Measurements from ENCODE around the gene HMGB2. TPM values are rescaled to one million over a fixed set of nuclear protein-coding genes. Genes with fewer than 3 reads are reported as not detected.

Gene HMGB2
- total and polyA plus RNA-seq, 5 donors, result 26.3 to 98.3 (median 47.1) TPM

DNA sequence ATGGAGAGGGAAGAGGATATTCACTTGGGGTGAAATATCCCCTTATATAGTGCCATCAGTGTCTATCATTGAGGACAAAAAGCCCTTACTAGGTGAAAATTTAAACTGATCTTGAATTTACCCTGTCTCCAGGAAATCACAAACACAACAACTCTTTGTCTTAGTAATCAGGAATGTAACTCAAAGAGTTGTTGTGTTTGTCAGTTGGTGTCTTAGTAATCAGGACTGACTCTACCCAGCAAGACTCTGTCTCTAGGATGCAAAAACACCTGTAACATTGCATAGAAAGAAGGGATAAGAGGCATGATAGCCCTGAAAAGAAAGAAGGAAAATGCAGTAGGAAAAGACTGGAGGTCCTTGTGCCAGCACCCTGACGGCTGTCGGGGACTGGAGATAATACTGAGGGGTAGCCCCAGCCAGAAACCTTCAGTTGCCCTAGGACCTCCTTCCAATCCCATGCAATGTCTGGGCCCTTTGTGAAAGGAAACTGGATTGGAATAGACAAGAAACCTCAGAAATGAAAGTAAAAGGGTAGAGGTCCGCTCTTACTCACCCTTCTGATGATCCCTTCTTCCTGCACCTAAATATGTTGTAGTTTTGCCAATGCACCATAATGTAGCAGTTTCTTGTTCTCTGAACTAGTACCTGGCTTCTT is 45.3 kb downstream of the HMGB2 start:
- DNase-seq (no peak), ATAC-seq (peak; percentile 42 to 51)
- peak overlapping the region; percentile 27 for H3K4me3 ChIP-seq (ENCODE audit: low read length)
- intact Hi-C loops (cut with DNase I), result no loop called here
- H3K27me3 ChIP-seq (ENCODE audit: control insufficient read depth, insufficient read depth), result no peaks in the 10 kb centered on the region
- H3K9me3 ChIP-seq (ENCODE audit: control insufficient read depth, low read length), result no peaks in the 10 kb centered on the region
- 65% methylated on average over 3 of the region's 3 CpGs for WGBS
- H3K27ac ChIP-seq (ENCODE audit: low read length), result no peak overlapping the region
- H3K4me1 ChIP-seq (ENCODE audit: control insufficient read depth, insufficient read depth, low read length), result no peaks in the 10 kb centered on the region

DNA sequence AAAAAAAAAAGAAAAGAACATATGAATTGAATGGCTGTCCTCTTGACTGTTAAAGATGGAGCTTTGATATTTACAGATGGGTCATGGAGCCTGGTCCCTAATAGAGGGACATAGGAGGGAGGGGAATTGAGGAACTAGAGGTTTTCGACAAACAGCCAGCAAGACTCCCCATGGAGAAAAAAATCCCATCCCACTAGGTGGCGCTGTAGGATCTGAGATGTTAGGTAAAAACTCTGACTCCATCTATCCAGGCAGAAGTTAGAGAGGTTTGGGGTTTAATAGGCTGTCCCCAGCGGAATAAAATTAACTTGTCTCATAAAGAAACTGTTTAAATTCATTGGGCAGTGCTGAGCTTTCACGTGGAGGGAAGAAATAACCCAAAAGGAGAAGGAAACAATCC is 45.9 kb downstream of the HMGB2 start:
- ATAC-seq, result peak; percentile 62 to 74
- Histone ChIP-seq H3K4me3 (ENCODE audit: low read length) (no peak overlapping the region), H3K4me1 (ENCODE audit: control insufficient read depth, insufficient read depth, low read length) (no peaks in the 10 kb centered on the region), H3K27me3 (ENCODE audit: control insufficient read depth, insufficient read depth) (no peaks in the 10 kb centered on the region), H3K9me3 (ENCODE audit: control insufficient read depth, low read length) (no peaks in the 10 kb centered on the region), H3K27ac (ENCODE audit: low read length) (no peak overlapping the region)
- intact Hi-C loops (cut with DNase I), result no loop called here
- WGBS, result 68% methylated on average over 4 of the region's 4 CpGs
- DNase-seq, result peak in 2 of 3 donors; percentile 64 to 74

- H3K4me3 ChIP-seq (ENCODE audit: low read length), result no peak overlapping the region
- 95% methylated on average over 2 of the region's 2 CpGs for WGBS
- H3K27me3 ChIP-seq (ENCODE audit: control insufficient read depth, insufficient read depth), result no peaks in the 10 kb centered on the region
- no peak for ATAC-seq
- H3K4me1 ChIP-seq (ENCODE audit: control insufficient read depth, insufficient read depth, low read length), result no peaks in the 10 kb centered on the region
- intact Hi-C loops (cut with DNase I), result no loop called here
- DNase-seq, result no peak
- no peaks in the 10 kb centered on the region for H3K9me3 ChIP-seq (ENCODE audit: control insufficient read depth, low read length)
- no peak overlapping the region for H3K27ac ChIP-seq (ENCODE audit: low read length)
Measured at GRCh38 chr4:173287486-173287885, 46.7 kb downstream of the HMGB2 start.

DNA sequence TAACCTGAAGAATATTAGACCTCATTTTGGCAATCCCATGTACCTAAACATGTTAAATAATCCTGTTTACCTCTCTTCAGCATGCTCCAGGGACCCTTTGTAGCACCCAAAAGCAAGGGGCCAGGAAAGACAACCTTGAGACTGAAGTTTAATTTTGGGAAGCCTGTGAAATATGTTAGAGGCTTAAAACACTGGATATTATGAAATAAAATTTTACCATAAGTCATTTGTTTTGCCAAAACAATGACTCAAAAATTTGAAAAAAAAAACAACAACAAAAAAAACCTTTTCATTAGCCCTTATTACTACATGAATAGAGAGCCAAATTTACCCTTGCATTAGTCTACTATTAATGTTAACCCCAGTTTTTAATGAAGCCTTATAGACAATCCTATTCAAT is 49.7 kb downstream of the HMGB2 start:
- Histone ChIP-seq H3K4me3 (ENCODE audit: low read length) (no peak overlapping the region), H3K4me1 (ENCODE audit: control insufficient read depth, insufficient read depth, low read length) (no peaks in the 10 kb centered on the region), H3K27me3 (ENCODE audit: control insufficient read depth, insufficient read depth) (no peaks in the 10 kb centered on the region), H3K9me3 (ENCODE audit: control insufficient read depth, low read length) (no peaks in the 10 kb centered on the region), H3K27ac (ENCODE audit: low read length) (no peak overlapping the region)
- ATAC-seq, result no peak
- intact Hi-C loops (cut with DNase I), result no loop called here
- DNase-seq, result no peak

- Histone ChIP-seq H3K4me3 (ENCODE audit: low read length) (no peak overlapping the region), H3K4me1 (ENCODE audit: control insufficient read depth, insufficient read depth, low read length) (no peaks in the 10 kb centered on the region), H3K27me3 (ENCODE audit: control insufficient read depth, insufficient read depth) (no peaks in the 10 kb centered on the region), H3K27ac (ENCODE audit: low read length) (no peak overlapping the region), H3K9me3 (ENCODE audit: control insufficient read depth, low read length) (no peaks in the 10 kb centered on the region)
- 68% methylated on average over 3 of the region's 3 CpGs for WGBS
- ATAC-seq (no peak), DNase-seq (no peak)
- intact Hi-C loops (cut with DNase I), result no loop called here
Measured at GRCh38 chr4:173282626-173283025, 51.5 kb downstream of the HMGB2 start.

- intact Hi-C loops (cut with DNase I), result no loop called here
- DNase-seq (no peak), ATAC-seq (no peak)
- H3K9me3 ChIP-seq (ENCODE audit: control insufficient read depth, low read length), result no peaks in the 10 kb centered on the region
- 59% methylated on average over 4 of the region's 4 CpGs for WGBS
- peak overlapping the region; percentile 30 for H3K4me3 ChIP-seq (ENCODE audit: low read length)
- H3K27ac ChIP-seq (ENCODE audit: low read length), result no peak overlapping the region
- H3K4me1 ChIP-seq (ENCODE audit: control insufficient read depth, insufficient read depth, low read length), result no peaks in the 10 kb centered on the region
- no peaks in the 10 kb centered on the region for H3K27me3 ChIP-seq (ENCODE audit: control insufficient read depth, insufficient read depth)
Measured at GRCh38 chr4:173282256-173282562, 51.9 kb downstream of the HMGB2 start.

DNA sequence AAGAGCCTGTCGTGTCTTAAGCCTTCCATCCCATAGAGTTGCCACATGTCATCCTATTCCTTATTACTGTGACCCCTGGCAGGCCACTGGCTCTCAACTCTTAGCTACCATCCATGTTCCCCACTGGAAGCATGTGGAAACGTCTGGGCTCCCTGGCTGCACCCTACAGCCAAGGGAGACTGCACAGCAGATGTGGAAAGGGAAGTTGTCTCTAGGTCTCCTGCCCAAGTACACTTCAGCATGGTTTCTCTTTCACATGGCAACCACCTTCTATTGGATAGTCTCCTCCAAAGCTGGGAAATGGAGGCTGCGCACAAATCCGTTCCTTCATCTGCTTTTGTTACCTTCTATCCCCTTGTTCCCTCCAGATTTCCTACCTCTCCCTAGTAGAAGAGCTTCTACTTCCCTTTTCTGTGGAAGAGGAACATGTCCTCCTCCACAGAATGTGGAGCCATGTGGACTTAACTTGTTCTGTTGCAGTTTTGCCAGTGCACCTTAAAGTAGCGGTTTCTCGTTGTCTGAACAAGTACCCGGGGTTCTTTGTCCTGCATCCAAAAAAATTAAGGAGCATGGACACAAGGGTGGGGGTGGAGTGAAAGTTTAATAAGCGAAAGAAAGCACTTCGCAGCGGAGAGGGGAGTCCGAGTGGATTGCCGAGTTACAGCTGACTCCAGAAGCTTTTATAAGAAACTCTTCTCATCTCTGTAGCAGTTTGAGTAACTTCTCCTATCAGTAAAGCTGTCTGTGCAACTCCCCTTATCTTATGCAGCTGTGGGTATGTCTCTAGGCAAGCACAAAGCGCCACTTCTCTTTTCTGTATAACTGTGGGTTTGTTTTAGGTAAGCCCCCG is 52.5 kb downstream of the HMGB2 start:
- 59% methylated on average over 14 of the region's 14 CpGs for WGBS

More for the DNA sequence above, 52.5 kb downstream of the HMGB2 start:
- no peak overlapping the region for H3K27ac ChIP-seq (ENCODE audit: low read length)
- intact Hi-C loops (cut with DNase I), result no loop called here
- ATAC-seq (peak; percentile 56 to 65), DNase-seq (no peak)
- H3K4me3 ChIP-seq (ENCODE audit: low read length), result peak overlapping the region; percentile 30
- H3K4me1 ChIP-seq (ENCODE audit: control insufficient read depth, insufficient read depth, low read length), result no peaks in the 10 kb centered on the region
- no peaks in the 10 kb centered on the region for H3K27me3 ChIP-seq (ENCODE audit: control insufficient read depth, insufficient read depth)
- H3K9me3 ChIP-seq (ENCODE audit: control insufficient read depth, low read length), result no peaks in the 10 kb centered on the region

Other genes with a start within 250 kb of the HMGB2 start
- gene GALNT7, start 165.5 kb downstream of the HMGB2 start, total RNA-seq, result 10 to 100 TPM in 1 of 4 donors, 1 to 10 TPM in 3; 7.0 to 11.0 (median 8.4) TPM
- 3.6 TPM for gene GALNT7, start 165.5 kb downstream of the HMGB2 start, polyA plus RNA-seq
- 10 to 100 TPM; 18.8 to 23.7 (median 20.8) TPM for gene SAP30, start 36.6 kb upstream of the HMGB2 start, total RNA-seq
- 20.0 TPM for gene SAP30, start 36.6 kb upstream of the HMGB2 start, polyA plus RNA-seq
- gene SCRG1, start 64.8 kb upstream of the HMGB2 start, total RNA-seq, result 1 to 10 TPM in 3 of 4 donors, under 1 TPM in 1; 0.71 to 2.4 (median 1.7) TPM
- gene SCRG1, start 64.8 kb upstream of the HMGB2 start, polyA plus RNA-seq, result 1.5 TPM
- 100 to 1,000 TPM in 3 of 4 donors, 10 to 100 TPM in 1; 69.3 to 154 (median 136) TPM for gene HAND2, start 195.9 kb upstream of the HMGB2 start, total RNA-seq
- 115 TPM for gene HAND2, start 195.9 kb upstream of the HMGB2 start, polyA plus RNA-seq